GM23338 (cell line): ENCODE data around the gene NCAPD3. TPM values are rescaled to one million over a fixed set of nuclear protein-coding genes. Genes with fewer than 3 reads are reported as not detected.

Source experiments
- ATAC-seq: fragments of 200-7000 bp; cut with Tn5 transposase; 3 replicates; pipeline ENCODE4 v1.9.1; 2020
- DNase-seq: peaks from one replicate; pipeline ENCODE4 v3.0.0-alpha.2; 2015; ENCODE audit warnings: low spot score
- H2AFZ ChIP-seq: fragments of 200-600 bp; sonication (generic); 2 replicates; pipeline ENCODE4 v1.8.0; 2016; ENCODE audit warnings: antibody characterized with exemption, mild to moderate bottlenecking, moderate library complexity
- H3F3A ChIP-seq: fragments of 200-600 bp; sonication (generic); replicated peaks from 2 replicates; pipeline ENCODE4 v1.8.0; 2017; ENCODE audit warnings: antibody characterized with exemption, mixed run types, low read depth
- H3K27ac ChIP-seq: fragments of 200-600 bp; sonication (generic); 2 replicates; pipeline ENCODE4 v1.6.1; 2016; ENCODE audit warnings: low read depth
- H3K27me3 ChIP-seq: fragments of 200-600 bp; sonication (generic); 2 replicates; pipeline ENCODE4 v1.8.0; 2016; ENCODE audit warnings: mild to moderate bottlenecking, mixed run types, moderate library complexity; ENCODE audit not compliant: insufficient read depth
- H3K36me3 ChIP-seq: fragments of 200-600 bp; sonication (generic); 2 replicates; pipeline ENCODE4 v1.8.0; 2016; ENCODE audit warnings: mild to moderate bottlenecking; ENCODE audit not compliant: insufficient read depth
- H3K4me1 ChIP-seq: fragments of 200-600 bp; sonication (generic); 2 replicates; pipeline ENCODE4 v1.8.0; 2016; ENCODE audit warnings: mild to moderate bottlenecking, moderate library complexity; ENCODE audit not compliant: insufficient read depth
- H3K4me2 ChIP-seq: fragments of 200-600 bp; sonication (generic); 2 replicates; pipeline ENCODE4 v1.7.1; 2017; ENCODE audit warnings: mixed run types
- H3K4me3 ChIP-seq: fragments of 200-600 bp; sonication (generic); 2 replicates; pipeline ENCODE4 v1.6.1; 2016; ENCODE audit warnings: mixed run types
- H3K79me2 ChIP-seq: fragments of 200-600 bp; sonication (generic); replicated peaks from 2 replicates; pipeline ENCODE4 v1.8.0; 2017; ENCODE audit warnings: mild to moderate bottlenecking; ENCODE audit not compliant: insufficient read depth
- H3K9me2 ChIP-seq: fragments of 200-600 bp; sonication (generic); 2 replicates; pipeline ENCODE4 v1.8.0; 2017; ENCODE audit not compliant: insufficient read depth
- H4K20me1 ChIP-seq: fragments of 200-600 bp; sonication (generic); replicated peaks from 2 replicates; pipeline ENCODE4 v1.8.0; 2017; ENCODE audit warnings: mild to moderate bottlenecking; ENCODE audit not compliant: insufficient read depth
- H3K27ac Mint-ChIP-seq: 2 replicates; pipeline ENCODE4 v1.8.0; 2020; ENCODE audit warnings: inconsistent platforms, mild to moderate bottlenecking, moderate library complexity, mixed read lengths
- H3K27me3 Mint-ChIP-seq: 3 replicates; pipeline ENCODE4 v1.8.0; 2022; ENCODE audit warnings: low read depth, mild to moderate bottlenecking, moderate library complexity, mixed read lengths, inconsistent platforms; ENCODE audit not compliant: insufficient read depth, poor library complexity
- H3K36me3 Mint-ChIP-seq: 3 replicates; pipeline ENCODE4 v1.8.0; 2021; ENCODE audit warnings: low read depth, mild to moderate bottlenecking, inconsistent platforms, moderate library complexity, mixed read lengths
- H3K4me1 Mint-ChIP-seq: 3 replicates; pipeline ENCODE4 v1.8.0; 2020; ENCODE audit warnings: mild to moderate bottlenecking, inconsistent platforms, mixed read lengths
- H3K4me3 Mint-ChIP-seq: 3 replicates; pipeline ENCODE4 v1.8.0; 2021; ENCODE audit warnings: moderate library complexity, mild to moderate bottlenecking, inconsistent platforms, mixed read lengths
- H3K9me3 Mint-ChIP-seq: 3 replicates; pipeline ENCODE4 v1.8.0; 2020; ENCODE audit warnings: moderate library complexity, mild to moderate bottlenecking, inconsistent platforms, mixed read lengths
- CREB1 ChIP-seq: fragments of 250-450 bp; sonication (Bioruptor Pico); IDR thresholded peaks from 2 replicates; pipeline ENCODE4 v1.5.0; 2020; ENCODE audit warnings: low read depth, mild to moderate bottlenecking, moderate library complexity
- CTCF ChIP-seq, 2 experiments: fragments of 200-600 bp in 1 of 2; sonication (generic) in 1 of 2; conservative IDR thresholded peaks; 2 replicates each; pipeline versions ENCODE4 v1.5.1 to v1.6.1; 2016 to 2017; ENCODE audit warnings: antibody characterized with exemption in 2 of 2, low read depth in 2 of 2, mild to moderate bottlenecking in 2 of 2, moderate library complexity in 1 of 2
- ETS1 ChIP-seq: IDR thresholded peaks from 2 replicates; pipeline ENCODE4 v1.6.1; 2016; ENCODE audit warnings: antibody characterized with exemption
- EZH2 ChIP-seq: fragments of 200-600 bp; sonication (generic); IDR thresholded peaks from one replicate; pipeline ENCODE4 v1.8.0; 2017; ENCODE audit warnings: antibody characterized with exemption, mild to moderate bottlenecking, low read depth; ENCODE audit not compliant: unreplicated experiment
- EZH2phosphoT487 ChIP-seq: fragments of 200-600 bp; sonication (generic); IDR thresholded peaks from one replicate; pipeline ENCODE4 v1.8.1; 2018; ENCODE audit warnings: antibody characterized with exemption; ENCODE audit not compliant: unreplicated experiment
- JUNB ChIP-seq: IDR thresholded peaks from one replicate; pipeline ENCODE4 v1.6.1; 2016; ENCODE audit warnings: antibody characterized with exemption; ENCODE audit not compliant: unreplicated experiment
- NANOG ChIP-seq: IDR thresholded peaks from 2 replicates; pipeline ENCODE4 v1.6.1; 2016; ENCODE audit warnings: antibody characterized with exemption, borderline replicate concordance
- POLR2AphosphoS5 ChIP-seq: IDR thresholded peaks from 2 replicates; pipeline ENCODE4 v1.6.1; 2016; ENCODE audit warnings: antibody characterized with exemption, low read depth
- REST ChIP-seq: IDR thresholded peaks from one replicate; pipeline ENCODE4 v1.6.1; 2018; ENCODE audit warnings: antibody characterized with exemption; ENCODE audit not compliant: unreplicated experiment
- STAT1 ChIP-seq: IDR thresholded peaks from one replicate; pipeline ENCODE4 v1.6.1; 2016; ENCODE audit warnings: antibody characterized with exemption; ENCODE audit not compliant: unreplicated experiment
- ZNF114 ChIP-seq: fragments of 250-450 bp; sonication (Bioruptor Pico); IDR thresholded peaks from 2 replicates; pipeline ENCODE4 v1.5.0; 2020; ENCODE audit warnings: mild to moderate bottlenecking, moderate library complexity
- ZNF331 ChIP-seq: fragments of 250-450 bp; sonication (Bioruptor Pico); IDR thresholded peaks from 2 replicates; pipeline ENCODE4 v1.5.0; 2020; ENCODE audit warnings: low read depth, mild to moderate bottlenecking, moderate library complexity
- ZNF462 ChIP-seq: fragments of 250-450 bp; sonication (Bioruptor Pico); IDR thresholded peaks from 2 replicates; pipeline ENCODE4 v1.5.0; 2020; ENCODE audit warnings: mild to moderate bottlenecking, moderate library complexity
- polyA plus RNA-seq: library from polyadenylated mRNA; unstranded; fragments of >200 nt; fragmentation: Nextera tagmentation; extraction: Ambion mirVana; gene quantifications from 2 replicates; pipeline ENCODE4 v1.2.1, GENCODE V29; 2016
- total RNA-seq: library from RNA; depleted of rRNA; stranded (reverse); fragments of >200 nt; shearing (Covaris generic); gene quantifications from 2 replicates; pipeline ENCODE4 v1.2.3, GENCODE V29; 2014

NCAPD3 gene
- total and polyA plus RNA-seq, 2 experiments from 2014 or later, result 37.1 to 49.8 TPM

GRCh38 chr11:134149371-134149770 lies 74.4 kb downstream of the NCAPD3 start:
- ATAC-seq, result no peak
- peaks cover 39% of the 10 kb centered on the region for H3K36me3 ChIP-seq
- TF ChIP-seq CTCF (conservative IDR thresholded peaks at IDR 0.05; ENCODE audit: low read depth in 2 of 2) (no peak), REST (no peak), POLR2AphosphoS5 (no peak), EZH2 (no peak), ZNF114 (CRISPR knock-in tag) (no peak), ZNF462 (no peak), CREB1 (no peak), STAT1 (no peak), NANOG (no peak), EZH2phosphoT487 (no peak), JUNB (no peak), ZNF331 (no peak), ETS1 (no peak)
- H4K20me1 ChIP-seq, result peaks cover 6% of the 10 kb centered on the region
- H3K27me3 ChIP-seq, result no peaks in the 10 kb centered on the region
- Mint-ChIP-seq H3K27ac (no peak overlapping the region), H3K9me3 (peaks cover 32% of the 10 kb centered on the region; the same call in 2 of the 3 replicates), H3K4me1 (no peaks in the 10 kb centered on the region), H3K4me3 (no peak overlapping the region), H3K27me3 (peaks cover 19% of the 10 kb centered on the region), H3K36me3 (peaks cover 82% of the 10 kb centered on the region)
- H3K27ac ChIP-seq, result no peak overlapping the region
- H3K9me2 ChIP-seq, result no peaks in the 10 kb centered on the region
- no peak overlapping the region for H3K4me2 ChIP-seq
- H3F3A ChIP-seq, result 0 out of 2 replicates have a peak, but pooled peaks cover 3% of the 10 kb centered on the region
- H2AFZ ChIP-seq, result no peak overlapping the region
- H3K4me3 ChIP-seq, result no peak overlapping the region
- no peak for DNase-seq
- no peaks in the 10 kb centered on the region for H3K4me1 ChIP-seq
- H3K79me2 ChIP-seq, result no peaks in the 10 kb centered on the region
